Stimulated activated CD4-positive, alpha-beta T cell treated with anti-CD3 and anti-CD28 coated beads, TNF-alpha, amount 100 ng/mL, for 24 hours (primary cell): ENCODE data around the gene PLVAP.

Source experiments
- DNase-seq, 3 experiments: peaks; one replicate each; pipeline ENCODE4 v3.0.0-alpha.2; 2020; ENCODE audit warnings: low read depth in 3 of 3

The PLVAP gene

DNA sequence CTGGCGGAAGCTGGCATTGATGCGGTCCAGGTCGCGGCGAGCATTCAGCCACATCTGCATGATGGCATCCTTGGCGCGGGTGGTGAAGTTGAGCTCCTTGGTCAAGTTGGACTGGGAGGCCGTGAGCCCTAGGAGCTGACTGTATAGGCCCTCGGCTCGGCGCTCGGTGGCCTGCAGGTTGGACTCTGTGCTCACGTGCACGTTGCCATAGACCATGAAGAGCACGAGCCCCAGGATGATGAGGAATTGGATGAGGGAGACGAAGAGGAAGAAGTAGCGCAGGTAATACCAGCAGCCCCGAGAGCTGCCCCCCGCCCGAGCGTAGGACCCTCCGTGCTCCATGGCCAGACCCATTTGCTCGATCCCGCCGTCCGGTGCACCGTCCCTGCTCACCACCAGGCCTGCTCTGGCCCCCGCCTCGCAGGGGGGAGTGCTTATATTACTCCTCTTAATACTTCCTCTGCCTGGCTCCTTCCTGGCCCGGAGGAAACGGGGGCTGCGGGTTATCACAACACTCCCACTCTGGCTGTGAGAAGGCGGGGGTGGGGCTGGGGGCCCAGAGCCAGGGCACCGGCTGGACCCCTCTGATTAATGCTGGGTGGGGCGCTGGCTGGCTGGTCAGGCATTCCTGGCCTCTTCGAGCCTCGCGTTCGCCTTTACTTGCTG is at the start of gene PLVAP:
PLVAP (minus strand) TSS at position 408 of the 666 bp plus-strand sequence; CDS start at position 354, 54 bp downstream.
- no peak for DNase-seq

GRCh38 chr19:17424743-17425365 is 47.7 kb upstream of the PLVAP start:
- DNase-seq: peak in 1 of 3 experiments; percentile 29

DNA sequence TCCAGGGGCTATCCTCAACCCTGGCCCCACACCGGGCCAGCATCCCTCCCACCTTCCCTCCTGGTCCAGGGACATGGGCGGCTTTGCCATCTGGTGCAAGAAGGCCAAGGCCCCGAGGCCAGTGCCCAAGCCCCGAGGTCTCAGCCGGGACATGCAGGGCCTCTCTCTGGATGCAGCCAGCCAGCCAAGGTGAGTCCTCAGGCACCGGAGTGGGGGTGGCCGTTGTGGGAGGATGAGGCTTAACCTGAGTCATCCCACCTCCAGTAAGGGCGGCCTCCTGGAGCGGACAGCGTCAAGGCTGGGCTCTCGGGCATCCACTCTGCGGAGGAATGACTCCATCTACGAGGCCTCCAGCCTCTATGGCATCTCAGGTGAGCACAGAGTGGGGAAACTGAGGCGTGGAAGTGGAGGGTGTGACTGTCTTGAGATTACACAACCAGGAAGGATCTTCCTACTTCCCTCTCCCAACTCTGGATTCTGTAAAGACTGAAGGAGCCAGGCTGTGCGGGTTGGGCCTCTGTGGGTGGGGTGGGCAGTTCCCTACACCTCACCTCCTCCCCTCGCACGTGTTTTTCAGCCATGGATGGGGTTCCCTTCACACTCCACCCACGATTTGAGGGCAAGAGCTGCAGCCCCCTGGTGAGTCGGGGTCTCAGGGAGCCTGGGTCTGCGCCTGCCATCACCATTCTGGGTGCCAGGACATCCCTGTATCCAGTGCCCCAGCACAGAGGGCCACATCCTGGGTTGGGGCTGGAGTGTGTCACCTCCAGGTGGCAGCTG is 46.5 kb upstream of the PLVAP start:
- DNase-seq: no peak

- DNase-seq: no peak
Observed at GRCh38 chr19:17421942-17422341, 44.8 kb upstream of the PLVAP start.

GRCh38 chr19:17420475-17420924 is 43.4 kb upstream of the PLVAP start:
- DNase-seq: peak in 1 of 3 experiments; percentile 38

DNA sequence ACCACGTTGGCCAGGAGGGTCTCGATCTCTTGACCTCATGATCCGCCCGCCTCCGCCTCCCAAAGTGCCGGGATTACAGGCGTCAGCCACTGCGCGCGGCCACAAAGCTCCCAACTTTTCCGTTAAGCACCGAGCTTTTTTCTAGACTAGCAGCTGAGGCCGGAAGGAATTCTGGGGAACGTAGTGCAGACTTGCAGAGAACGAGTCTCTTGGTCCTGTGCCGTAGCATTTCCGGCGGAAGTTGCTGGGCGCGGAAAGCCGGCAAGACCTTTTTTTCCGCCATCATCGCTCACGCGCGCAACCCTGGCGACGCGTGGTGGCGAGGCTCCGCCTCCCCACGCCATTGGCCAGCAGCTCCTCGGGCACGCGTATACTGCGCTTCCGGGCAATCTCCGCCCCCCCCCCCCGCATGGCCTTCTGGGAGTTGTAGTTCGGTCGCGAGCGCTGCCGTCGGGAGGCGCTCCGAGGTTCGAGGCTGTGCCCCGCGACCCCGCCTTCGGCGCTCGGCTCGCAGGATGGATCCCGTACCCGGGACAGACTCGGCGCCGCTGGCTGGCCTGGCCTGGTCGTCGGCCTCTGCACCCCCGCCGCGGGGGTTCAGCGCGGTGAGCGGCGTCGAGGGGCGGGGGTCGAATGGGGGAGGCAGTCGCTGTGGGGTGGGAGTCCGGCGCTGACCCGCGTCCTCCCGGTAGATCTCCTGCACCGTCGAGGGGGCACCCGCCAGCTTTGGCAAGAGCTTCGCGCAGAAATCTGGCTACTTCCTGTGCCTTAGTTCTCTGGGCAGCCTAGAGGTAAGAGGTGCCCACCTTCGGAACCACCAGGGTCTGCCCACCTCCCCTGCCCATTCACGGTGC is 42.7 kb upstream of the PLVAP start, which contains the start of gene MVB12A:
MVB12A (plus strand) TSS at position 427 of the 854 bp plus-strand sequence; CDS start at position 516, 89 bp downstream.
- peak; percentile 91 to 95 (median 91) for DNase-seq

- no peak for DNase-seq
Observed at GRCh38 chr19:17419154-17419620, 42.0 kb upstream of the PLVAP start.

- DNase-seq: no peak
Observed at GRCh38 chr19:17418710-17419109, 41.6 kb upstream of the PLVAP start.

DNA sequence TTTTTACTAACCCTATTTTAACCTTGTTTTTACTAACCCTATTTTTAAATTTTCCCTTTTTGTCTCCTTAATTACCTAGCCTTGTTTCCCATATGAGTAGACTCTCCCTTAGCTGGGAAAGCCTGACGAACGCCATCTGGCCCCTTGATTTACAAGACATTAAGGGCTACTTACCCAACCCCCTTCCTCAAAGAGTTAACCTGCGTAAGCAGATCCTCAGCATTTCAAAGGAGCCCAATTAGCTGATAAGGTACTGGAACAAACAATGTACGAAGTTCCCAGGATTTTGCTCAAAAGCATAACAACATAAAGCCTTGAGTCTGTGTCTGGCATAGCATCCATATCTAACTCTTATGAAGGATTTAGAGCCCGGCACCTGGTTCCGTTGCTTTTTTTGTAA is 38.0 kb upstream of the PLVAP start:
- no peak for DNase-seq

DNA sequence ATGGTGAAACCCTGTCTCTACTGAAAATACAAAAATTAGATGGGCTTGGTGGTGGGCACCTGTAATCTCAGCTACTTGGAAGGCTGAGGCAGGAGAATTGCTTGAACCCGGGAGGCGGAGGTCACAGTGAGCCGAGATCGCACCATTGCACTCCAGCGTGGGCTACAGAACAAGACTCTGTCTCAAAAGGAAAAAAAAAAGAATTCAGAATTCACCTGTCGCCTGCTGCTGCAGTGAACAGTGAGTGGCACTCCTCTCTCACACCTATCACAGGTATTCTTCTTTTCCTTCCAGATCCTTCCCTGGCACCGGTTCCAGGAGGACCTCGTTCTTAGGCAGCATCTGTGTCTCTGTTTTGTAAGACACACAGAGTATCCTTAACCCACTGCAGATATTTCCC is 37.0 kb upstream of the PLVAP start:
- DNase-seq: no peak

DNA sequence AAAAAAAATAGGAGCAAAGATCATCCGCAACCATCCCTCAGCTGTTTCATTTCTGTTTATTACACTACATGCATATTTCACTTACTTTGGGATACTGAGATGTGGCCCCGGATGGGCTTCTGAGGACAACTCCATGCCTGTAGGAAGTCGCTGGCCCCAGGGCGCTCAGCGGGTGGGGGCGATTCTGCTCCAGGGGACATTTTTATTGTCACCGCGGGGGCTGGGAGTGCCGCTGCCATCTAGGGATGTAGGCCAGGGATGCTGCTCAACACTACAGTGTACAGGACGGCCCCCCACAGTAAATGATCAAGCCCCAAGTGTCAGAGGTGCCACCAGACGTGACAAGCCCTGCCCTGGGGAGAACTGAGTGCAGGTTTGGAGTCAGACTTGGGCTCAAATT is 34.7 kb upstream of the PLVAP start:
- no peak for DNase-seq

GRCh38 chr19:17409990-17410389 is 32.8 kb upstream of the PLVAP start:
- DNase-seq: no peak

DNA sequence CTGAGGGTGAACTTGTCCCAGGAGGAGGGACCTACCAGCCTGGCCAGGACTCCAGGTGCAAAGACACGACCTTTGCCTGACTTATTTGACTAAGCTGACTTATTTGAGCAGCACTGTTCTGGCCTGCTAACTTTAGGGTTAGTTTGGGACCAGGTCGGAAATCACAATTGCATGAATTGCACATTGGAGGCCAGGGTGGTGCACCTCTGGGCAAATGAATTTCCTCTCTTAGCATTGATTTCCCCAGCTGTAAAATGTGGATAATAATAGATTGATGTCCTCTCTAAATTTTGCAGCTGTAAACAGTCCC is 29.7 kb upstream of the PLVAP start:
- DNase-seq: no peak

DNA sequence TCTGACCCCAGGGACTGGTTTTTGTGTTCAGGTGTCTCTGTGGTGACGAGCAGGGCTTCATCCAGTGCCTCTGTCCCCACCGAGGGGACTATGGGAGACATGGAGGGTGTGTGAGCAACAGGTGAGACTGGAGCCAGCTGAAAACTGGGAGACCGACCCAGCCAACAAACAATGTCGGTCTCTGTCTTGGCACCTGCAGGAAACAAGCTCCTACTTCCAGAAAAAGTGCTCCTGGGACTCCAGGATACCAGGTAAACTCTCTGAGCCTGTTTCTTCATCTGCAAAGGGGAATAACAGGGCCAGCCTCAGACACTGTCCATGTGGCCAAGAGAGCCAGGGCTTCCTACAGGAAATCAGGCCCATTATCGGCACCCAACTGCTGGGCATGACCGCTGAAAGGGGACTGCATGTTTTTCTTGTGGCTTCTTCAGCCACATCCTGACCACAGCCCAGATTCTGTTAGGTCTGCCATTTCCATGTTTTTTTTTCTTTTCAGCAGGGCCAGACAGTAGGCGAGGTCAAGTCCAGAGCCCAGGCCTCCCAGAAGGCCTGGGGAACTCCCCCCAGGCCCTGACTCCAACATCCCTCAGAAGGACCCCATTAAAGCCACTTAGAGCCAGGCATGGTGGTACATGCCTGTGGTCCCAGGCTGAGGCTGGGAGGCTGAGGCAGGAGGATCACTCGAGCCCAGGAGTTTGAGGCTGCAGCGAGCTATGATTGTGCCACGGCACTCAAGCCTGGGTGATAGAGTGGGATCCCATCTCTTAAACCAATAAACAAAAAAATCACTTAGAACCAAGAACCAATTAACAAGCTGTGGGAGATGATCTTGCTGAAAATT is 29.1 kb upstream of the PLVAP start:
- no peak for DNase-seq

- peak in 1 of 3 experiments; percentile 57 for DNase-seq
Observed at GRCh38 chr19:17405250-17406045, 28.3 kb upstream of the PLVAP start, which contains the start of gene BST2. BST2 (minus strand) TSS chr19:17405630; CDS start chr19:17405575, 55 bp downstream.

GRCh38 chr19:17404621-17405249 is 27.6 kb upstream of the PLVAP start:
- DNase-seq: no peak

GRCh38 chr19:17404015-17404414 is 26.9 kb upstream of the PLVAP start:
- no peak for DNase-seq

- no peak for DNase-seq
Observed at GRCh38 chr19:17402982-17403855, 26.1 kb upstream of the PLVAP start.
